Muscle layer of duodenum (tissue), 2 donors: Measurements from ENCODE around the gene OSTF1.

Experiments
- H3K27ac ChIP-seq: one replicate; pipeline ENCODE4 v1.7.0; 2013; ENCODE audit warnings: mild to moderate bottlenecking, low read length
- H3K27me3 ChIP-seq: one replicate; pipeline ENCODE4 v1.7.0; 2013; ENCODE audit warnings: low read depth, mild to moderate bottlenecking, control low read depth, low read length
- H3K36me3 ChIP-seq, 2 donors: one replicate each; pipeline ENCODE4 v1.7.0; 2013; ENCODE audit warnings: low read length in 2 of 2, control low read depth in 1 of 2, mild to moderate bottlenecking in 1 of 2; ENCODE audit not compliant: insufficient read depth in 2 of 2, control insufficient read depth in 1 of 2
- H3K4me1 ChIP-seq, 2 donors: one replicate each; pipeline ENCODE4 v1.7.0; 2013; ENCODE audit warnings: low read length in 2 of 2, mild to moderate bottlenecking in 2 of 2, control low read depth in 1 of 2, moderate library complexity in 1 of 2; ENCODE audit not compliant: insufficient read depth in 2 of 2, control insufficient read depth in 1 of 2
- H3K4me3 ChIP-seq, 2 donors: one replicate each; pipeline ENCODE4 v1.7.0; 2013; ENCODE audit warnings: low read length in 2 of 2, low read depth in 1 of 2, mild to moderate bottlenecking in 1 of 2
- H3K9me3 ChIP-seq, 2 donors: one replicate each; pipeline ENCODE4 v1.7.0; 2013; ENCODE audit warnings: low read length in 2 of 2, control low read depth in 1 of 2, mild to moderate bottlenecking in 1 of 2; ENCODE audit not compliant: control insufficient read depth in 1 of 2
- donor health status: healthy.

Gene OSTF1

GRCh38 chr9:75064307-75065025, 23.8 kb upstream of the OSTF1 start:
- Histone ChIP-seq H3K27ac (no peak overlapping the region), H3K4me3 (no peak overlapping the region), H3K9me3 (no peaks in the 10 kb centered on the region), H3K27me3 (no peaks in the 10 kb centered on the region), H3K36me3 (peaks cover 8 to 22% of the 10 kb centered on the region in 2 donors), H3K4me1 (peaks cover 0 to 7% of the 10 kb centered on the region in 2 donors)

- no peaks in the 10 kb centered on the region for H3K9me3 ChIP-seq
- H3K36me3 ChIP-seq = peaks cover 8 to 23% of the 10 kb centered on the region in 2 donors
- H3K27me3 ChIP-seq = no peaks in the 10 kb centered on the region
- peaks cover 0 to 7% of the 10 kb centered on the region in 2 donors for H3K4me1 ChIP-seq
- H3K27ac ChIP-seq = no peak overlapping the region
- no peak overlapping the region for H3K4me3 ChIP-seq
These were observed 22.8 kb upstream of the OSTF1 start for GRCh38 chr9:75065510-75065909.

DNA sequence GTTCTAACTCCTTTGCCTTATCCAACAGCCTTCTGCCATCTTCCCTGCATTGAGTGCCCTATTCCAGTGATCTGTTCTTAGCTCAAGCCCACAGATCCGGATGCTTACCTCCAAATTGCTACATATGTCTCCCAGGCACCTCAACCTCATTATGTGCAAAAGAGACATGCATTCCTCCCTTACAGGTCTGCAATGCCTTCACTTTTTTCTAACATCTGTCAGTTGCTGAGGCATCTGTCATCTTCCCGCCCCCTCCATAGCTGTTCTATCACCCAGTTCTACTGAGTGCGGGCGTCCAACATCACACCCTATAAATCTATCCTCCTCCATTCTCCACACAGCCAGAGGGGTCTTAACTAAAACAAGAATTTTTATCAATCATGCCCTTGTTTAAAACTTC, 20.4 kb upstream of the OSTF1 start:
- no peaks in the 10 kb centered on the region for H3K27me3 ChIP-seq
- no peak overlapping the region for H3K4me3 ChIP-seq
- H3K36me3 ChIP-seq = peaks cover 4 to 16% of the 10 kb centered on the region in 2 donors
- no peaks in the 10 kb centered on the region for H3K9me3 ChIP-seq
- H3K4me1 ChIP-seq = peaks cover 0 to 7% of the 10 kb centered on the region in 2 donors
- H3K27ac ChIP-seq = no peak overlapping the region

- H3K27me3 ChIP-seq = no peaks in the 10 kb centered on the region
- H3K4me3 ChIP-seq = no peak overlapping the region
- peaks cover 0 to 7% of the 10 kb centered on the region in 2 donors for H3K4me1 ChIP-seq
- H3K36me3 ChIP-seq = peaks cover 4 to 12% of the 10 kb centered on the region in 2 donors
- H3K9me3 ChIP-seq = no peaks in the 10 kb centered on the region
- H3K27ac ChIP-seq = no peak overlapping the region
These were observed 19.1 kb upstream of the OSTF1 start for GRCh38 chr9:75069171-75069570.

GRCh38 chr9:75071530-75072122, 16.7 kb upstream of the OSTF1 start:
- Histone ChIP-seq H3K36me3 (peaks cover 4 to 12% of the 10 kb centered on the region in 2 donors), H3K4me1 (no peaks in the 10 kb centered on the region), H3K4me3 (no peak overlapping the region), H3K9me3 (no peaks in the 10 kb centered on the region), H3K27ac (peak overlapping the region; percentile 10), H3K27me3 (no peaks in the 10 kb centered on the region)

DNA sequence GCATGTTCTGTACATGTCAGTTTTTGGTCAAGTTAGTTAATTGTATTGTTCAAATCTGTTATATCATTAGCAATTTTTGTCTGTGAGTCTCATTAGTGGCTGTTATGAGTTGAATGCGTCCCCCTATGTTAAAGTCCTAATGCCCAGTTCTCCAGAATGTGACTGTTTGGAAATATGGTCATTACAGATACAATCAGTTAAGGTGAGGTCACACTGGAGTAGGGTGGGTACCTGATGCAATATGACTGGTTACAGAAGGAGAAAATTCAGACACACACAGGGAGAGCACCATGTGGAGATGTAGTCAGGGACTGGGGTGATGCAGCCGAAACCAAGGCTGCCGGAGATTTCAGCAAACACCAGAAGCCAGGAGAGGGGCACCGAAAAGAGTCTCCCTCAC, 15.4 kb upstream of the OSTF1 start:
- H3K27ac ChIP-seq = no peak overlapping the region
- H3K4me1 ChIP-seq = no peaks in the 10 kb centered on the region
- H3K27me3 ChIP-seq = no peaks in the 10 kb centered on the region
- H3K9me3 ChIP-seq = no peaks in the 10 kb centered on the region
- H3K4me3 ChIP-seq = no peak overlapping the region
- H3K36me3 ChIP-seq = peaks cover 4 to 5% of the 10 kb centered on the region in 2 donors

DNA sequence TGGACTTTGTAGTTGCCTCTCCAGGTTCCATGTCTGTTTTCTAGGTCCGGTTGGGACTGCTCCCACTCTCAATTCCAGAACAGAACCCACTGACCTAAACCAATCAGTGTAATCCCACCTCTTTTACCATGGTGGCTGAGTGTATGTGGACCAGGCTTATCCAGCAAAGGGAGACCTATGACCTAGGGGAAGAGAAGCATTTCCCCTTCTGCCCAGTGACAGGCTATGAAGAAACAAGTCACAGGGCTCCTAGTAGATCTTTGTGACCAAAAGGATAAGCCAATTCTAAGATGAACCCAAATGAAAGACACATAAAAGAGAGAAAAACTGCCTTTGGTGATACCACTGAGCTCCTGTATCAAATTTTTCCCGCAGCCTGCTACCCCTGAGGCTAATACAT, 6.7 kb upstream of the OSTF1 start:
- H3K36me3 ChIP-seq = peaks cover 0 to 18% of the 10 kb centered on the region in 2 donors
- H3K9me3 ChIP-seq = no peaks in the 10 kb centered on the region
- no peak overlapping the region for H3K27ac ChIP-seq

DNA sequence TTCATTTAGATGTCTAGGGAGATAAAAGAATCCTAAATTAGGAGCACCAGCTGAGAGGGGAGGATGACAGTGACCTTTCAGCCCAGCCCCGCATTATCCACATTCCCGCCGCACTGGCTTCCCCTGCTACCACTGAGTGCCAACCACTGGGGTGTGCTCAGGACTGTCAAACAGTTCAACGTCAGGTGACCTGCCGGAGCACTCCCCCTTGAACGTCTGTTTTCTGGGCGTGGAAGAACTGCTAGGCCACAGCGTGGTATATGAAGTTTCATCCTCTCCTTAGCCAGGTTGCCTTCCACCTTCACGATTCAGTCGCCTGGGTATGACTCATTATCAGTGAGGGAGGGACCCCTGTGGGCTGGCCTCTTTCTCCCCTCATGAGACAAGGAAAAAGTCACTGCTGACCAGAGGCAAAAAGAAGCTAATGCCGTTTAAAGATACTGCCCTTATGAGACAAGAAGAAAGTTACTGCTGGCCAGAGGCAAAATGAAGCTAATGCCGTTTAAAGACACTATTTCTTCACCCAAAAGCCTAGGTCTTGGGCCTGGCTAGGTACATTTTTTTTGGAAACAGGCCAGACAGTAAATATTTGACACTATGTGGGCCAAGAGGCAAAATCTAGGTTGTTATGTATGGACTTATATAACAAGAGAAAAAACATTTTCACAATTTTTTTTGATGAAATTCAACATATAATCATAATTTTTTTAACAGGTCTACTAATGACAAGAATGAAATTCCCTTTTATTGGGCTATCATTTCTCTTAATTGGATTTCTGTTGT, 4.9 kb upstream of the OSTF1 start:
- no peak overlapping the region for H3K27ac ChIP-seq
- no peak overlapping the region for H3K4me3 ChIP-seq
- no peaks in the 10 kb centered on the region for H3K27me3 ChIP-seq
- H3K9me3 ChIP-seq = no peaks in the 10 kb centered on the region
- peaks cover 0 to 18% of the 10 kb centered on the region in 2 donors for H3K36me3 ChIP-seq
- H3K4me1 ChIP-seq = peaks cover 12 to 13% of the 10 kb centered on the region in 2 donors

More for the DNA sequence above, 6.7 kb upstream of the OSTF1 start:
- Histone ChIP-seq H3K27me3 (no peaks in the 10 kb centered on the region), H3K4me3 (no peak overlapping the region), H3K4me1 (peaks cover 8 to 13% of the 10 kb centered on the region in 2 donors)

DNA sequence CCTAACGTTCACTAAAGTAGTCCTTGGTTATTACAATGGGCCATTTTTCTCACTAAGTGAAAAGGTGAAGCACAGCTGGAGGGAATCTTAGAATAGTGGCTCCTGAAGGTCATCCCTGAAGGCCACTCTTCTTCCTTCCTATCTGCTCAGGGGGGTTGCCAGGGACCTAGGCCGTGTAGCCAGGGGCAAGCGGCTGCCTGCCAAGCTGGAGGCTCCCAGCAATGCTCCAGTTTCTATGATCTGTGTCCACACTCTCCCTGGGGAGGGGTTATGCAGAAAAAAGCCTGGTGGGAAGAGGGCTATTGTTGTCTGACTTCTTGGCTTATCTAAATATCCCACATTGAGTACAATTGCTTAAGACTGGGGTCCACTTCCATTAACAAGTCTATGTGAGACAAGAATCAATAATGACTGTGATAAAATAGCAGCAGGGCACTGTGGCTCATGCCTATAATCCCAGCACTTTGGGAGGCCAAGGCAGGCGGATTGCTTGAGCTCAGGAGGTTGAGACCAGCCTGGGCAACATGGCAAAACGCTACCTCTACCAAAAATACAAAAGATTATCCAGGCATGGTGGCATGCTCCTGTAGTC, 4.1 kb upstream of the OSTF1 start:
- Histone ChIP-seq H3K9me3 (no peaks in the 10 kb centered on the region), H3K36me3 (peaks cover 0 to 18% of the 10 kb centered on the region in 2 donors), H3K4me3 (no peak overlapping the region), H3K27ac (no peak overlapping the region), H3K27me3 (no peaks in the 10 kb centered on the region), H3K4me1 (peaks cover 12 to 13% of the 10 kb centered on the region in 2 donors)

DNA sequence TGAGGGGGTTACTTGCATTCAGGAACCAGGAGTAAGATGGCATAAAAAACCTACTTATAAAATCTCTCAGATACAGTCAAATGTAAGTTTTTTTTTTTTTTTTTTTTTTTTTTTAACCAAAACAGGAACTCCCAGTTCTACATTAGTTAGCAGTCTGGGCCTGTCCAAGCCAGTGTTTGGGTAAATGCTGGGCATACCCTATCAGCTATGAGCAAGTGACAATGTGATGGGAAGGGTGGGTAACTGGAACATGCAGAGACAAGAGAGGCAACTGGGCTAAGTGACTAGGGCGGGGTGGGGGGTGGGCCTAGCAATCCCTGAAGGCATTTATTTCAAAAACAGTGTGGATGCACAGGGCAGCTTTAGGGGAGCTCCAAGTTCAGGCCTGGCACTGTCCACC, 2.7 kb upstream of the OSTF1 start:
- Histone ChIP-seq H3K4me1 (peaks cover 13 to 21% of the 10 kb centered on the region in 2 donors), H3K9me3 (no peaks in the 10 kb centered on the region), H3K36me3 (peaks cover 0 to 12% of the 10 kb centered on the region in 2 donors), H3K27me3 (no peaks in the 10 kb centered on the region), H3K27ac (no peak overlapping the region), H3K4me3 (no peak overlapping the region)
